Skin of body (tissue), 2 donors: Measurements from ENCODE around the gene SLC7A1. TPM values are rescaled to one million over a fixed set of nuclear protein-coding genes. Genes with fewer than 3 reads are reported as not detected.
"Not testable (repeated sequence)": the region's sequence is repeated elsewhere in the genome, so short reads cannot be mapped to it uniquely, and the experiment has no call there.

ENCODE experiments used
- DNase-seq: peaks from one replicate; lab custom pipeline; 2025; lab: John Stamatoyannopoulos, UW
- total RNA-seq: library from RNA; depleted of rRNA; stranded (reverse); fragments of >200 nt; gene quantifications from one replicate; pipeline ENCODE4 v1.2.3, GENCODE V29; 2014

The SLC7A1 gene
- 19.6 TPM for total RNA-seq

DNA sequence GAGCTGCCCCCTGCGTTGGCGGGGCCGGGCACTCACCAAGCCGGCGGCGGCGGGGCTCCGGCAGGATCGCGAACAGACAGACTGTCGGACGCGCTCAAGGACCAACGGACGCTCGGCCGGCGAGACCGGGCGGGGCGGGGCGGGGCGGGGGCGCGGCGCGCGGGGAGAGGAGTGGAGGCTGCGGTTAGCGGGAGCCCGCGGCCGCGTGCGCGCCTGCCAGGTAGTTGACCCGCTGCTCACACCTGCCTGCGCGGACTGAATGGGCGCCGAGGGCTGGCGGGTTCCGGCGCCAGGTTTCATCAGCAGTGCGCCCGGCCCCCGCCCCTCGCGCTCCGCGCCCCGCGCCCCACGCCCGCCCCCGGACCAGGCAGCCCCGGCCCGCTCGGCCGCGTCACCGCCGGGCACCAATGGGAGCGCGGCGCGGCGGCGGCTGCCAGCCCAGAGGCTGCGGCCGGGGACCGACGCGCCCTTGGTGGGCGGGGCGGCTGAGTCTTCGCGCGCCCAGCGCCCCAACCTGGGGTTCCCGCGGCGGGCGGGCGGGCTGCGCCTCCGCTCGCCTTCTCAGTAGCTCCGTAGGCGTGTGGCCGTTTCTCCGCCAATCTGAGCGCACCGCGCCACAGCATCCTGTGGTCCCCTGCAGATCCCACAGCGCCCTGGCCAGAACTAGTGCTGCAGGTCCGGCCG lies at the start of gene SLC7A1:
Gene SLC7A1 (minus strand): TSS at position 309 of the 684 bp plus-strand sequence. CDS start 59,500 bp downstream, outside the sequence.
- peak; percentile 55 for DNase-seq

DNA sequence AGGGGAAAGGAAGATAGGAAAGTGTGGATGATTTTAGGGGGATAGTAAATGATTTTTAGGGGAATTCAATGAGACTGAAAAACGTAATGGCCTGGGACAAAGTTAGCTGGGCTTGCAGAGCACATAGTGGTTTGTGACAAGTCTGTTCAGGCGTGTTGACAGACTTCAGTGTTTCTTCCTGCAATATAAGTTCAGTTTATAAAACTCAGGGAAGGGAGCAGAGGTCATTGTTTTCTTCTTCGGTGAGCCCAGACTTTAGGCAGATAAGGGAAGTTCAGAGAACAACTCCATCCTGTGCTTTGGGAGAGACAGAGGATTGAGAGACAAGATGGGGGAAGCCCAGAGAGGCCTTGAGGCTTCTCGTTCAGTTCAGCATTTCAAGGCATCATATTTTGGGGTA lies 45.2 kb upstream of the SLC7A1 start:
- DNase-seq, result no peak

DNA sequence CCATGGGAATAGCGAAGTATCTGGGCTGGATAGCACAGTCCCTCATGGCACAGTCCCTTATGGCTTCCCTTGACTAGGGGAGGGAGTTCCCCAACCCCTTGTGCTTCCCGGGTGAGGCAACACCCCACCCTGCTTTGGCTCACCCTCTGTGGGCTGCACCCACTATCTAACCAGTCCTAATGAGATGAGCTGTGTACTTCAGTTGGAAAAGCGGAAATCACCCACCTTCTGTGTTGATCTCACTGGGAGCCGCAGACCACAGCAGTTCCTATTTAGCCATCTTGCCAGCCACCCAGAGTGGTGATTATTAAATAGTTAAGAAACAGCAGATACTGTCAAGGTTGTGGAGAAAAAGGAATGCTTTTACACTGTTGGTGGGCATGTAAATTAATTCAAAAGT lies 41.3 kb upstream of the SLC7A1 start:
- not testable (repeated sequence) for DNase-seq

DNA sequence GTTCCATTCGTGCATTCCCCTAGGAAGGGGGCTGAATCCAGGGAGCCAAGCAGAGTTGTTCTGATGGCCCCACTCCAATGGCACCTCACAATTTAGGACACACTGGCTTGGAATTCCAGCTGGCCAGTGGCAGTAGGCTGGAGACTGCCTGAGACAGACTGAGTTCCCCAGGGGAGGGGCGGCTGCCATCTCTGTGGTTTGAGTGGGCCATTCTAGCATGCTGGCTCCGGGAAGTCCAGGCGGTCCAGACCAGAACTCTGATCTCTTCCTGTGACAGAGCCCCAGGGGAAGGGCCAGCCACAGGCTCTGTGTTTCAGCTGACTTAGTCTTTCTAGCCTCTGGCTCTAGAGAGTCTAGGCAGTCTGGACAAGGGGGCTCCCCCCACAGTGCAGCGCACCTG lies 29.5 kb upstream of the SLC7A1 start:
- DNase-seq, result no peak

DNA sequence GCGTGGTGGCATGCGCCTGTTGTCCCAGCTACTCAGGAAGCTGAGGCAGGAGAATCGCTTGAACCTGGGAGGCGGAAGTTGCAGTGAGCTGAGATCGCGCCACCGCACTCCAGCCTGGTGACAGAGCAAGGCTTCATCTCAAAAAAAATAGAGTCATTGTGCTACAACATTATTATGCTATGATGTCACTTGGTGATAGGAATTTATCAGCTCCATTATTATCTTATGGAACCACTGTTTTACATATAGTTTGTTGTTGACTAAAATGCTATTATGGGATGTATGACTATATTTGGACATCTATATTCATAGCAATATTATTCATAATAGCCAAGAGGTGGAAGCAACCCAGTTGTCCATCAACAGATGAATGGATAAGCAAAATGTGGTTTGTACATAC lies 26.4 kb upstream of the SLC7A1 start:
- DNase-seq, result no peak

DNA sequence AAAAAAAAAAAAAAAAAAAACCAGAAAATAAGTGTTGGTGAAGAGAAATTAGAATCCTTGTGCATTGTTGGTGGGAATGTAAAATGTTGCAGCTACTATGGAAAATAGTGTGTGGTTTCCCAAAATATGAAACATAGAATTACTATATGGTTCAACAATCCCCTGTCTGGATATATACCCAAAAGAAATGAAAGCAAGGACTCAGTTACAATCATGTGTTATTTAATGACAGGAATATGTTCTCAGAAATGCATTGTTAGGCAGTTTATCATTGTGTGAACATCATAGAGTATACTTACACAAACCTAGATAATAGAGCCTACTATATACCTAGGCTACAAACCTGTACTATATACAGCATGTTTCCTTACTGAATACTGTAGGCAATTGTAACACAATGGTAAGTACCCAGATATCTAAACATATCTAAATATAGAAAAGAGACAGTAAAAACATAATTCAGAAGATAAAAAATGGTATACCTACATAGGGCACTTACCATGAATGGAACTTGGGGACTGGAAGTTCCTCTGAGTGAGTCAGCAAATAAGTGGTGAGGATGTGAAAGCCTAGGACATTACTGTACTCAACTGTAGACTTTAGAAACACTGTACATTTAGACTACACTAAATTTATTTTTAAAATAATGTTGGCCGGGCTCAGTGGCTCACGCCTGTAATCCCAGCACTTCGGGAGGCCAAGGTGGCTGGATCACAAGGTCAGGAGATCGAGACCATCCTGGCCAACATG lies 25.7 kb upstream of the SLC7A1 start:
- no peak for DNase-seq

DNA sequence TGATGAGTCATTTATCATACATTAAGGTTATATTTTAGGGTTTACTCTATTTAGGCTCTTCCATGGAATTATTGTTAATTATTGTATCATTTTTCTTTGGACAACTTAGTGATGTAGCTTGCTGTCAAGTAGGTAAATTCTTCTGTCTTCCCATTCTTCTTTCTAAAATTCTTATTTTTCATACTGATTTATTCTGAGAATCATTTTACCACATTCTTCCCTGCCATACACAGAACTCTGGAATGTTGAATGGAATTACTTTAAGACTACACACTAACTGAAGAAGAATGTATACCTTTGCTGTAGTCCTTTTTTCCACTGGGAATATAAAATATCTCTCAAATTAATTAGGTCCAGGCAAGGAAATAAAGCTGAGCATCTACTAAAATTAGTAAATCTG lies 24.5 kb upstream of the SLC7A1 start:
- no peak for DNase-seq

DNA sequence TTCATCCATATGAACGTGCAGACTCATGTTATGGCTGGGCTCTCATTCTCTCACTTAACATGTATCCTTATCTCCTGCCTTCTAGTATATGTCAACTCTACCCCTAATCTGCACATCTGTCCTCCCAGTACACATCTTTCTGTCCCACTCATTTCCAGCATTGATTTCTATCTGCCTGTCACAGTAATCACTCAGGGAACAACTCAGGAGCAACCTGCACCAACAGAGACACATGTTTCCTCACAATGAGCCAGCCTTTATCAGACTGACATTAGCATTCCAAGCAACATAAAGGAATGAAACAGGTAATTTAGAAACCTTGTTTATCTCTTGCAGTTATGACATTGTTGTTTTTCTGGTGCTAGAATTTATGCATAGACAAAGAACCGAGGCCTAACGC lies 17.6 kb upstream of the SLC7A1 start:
- DNase-seq, result no peak

DNA sequence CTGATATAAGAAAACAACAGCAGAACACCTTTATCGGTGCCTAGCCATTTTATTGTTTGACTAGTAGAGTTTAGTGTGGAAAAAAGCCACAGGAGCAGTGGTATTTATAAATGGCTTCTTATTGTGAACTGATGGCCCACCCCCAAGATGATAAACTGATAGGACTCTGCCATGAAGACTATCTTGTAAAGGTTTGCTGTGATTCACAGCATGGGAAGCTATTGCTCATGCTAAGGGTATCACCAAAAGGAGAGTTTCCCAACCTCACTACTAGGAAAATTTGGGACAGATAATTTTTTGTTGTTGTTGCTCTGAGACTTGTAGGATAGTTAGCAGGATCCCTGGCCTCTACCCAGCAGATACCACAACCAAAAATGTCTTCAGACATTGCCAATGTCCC lies 12.0 kb upstream of the SLC7A1 start:
- no peak for DNase-seq

DNA sequence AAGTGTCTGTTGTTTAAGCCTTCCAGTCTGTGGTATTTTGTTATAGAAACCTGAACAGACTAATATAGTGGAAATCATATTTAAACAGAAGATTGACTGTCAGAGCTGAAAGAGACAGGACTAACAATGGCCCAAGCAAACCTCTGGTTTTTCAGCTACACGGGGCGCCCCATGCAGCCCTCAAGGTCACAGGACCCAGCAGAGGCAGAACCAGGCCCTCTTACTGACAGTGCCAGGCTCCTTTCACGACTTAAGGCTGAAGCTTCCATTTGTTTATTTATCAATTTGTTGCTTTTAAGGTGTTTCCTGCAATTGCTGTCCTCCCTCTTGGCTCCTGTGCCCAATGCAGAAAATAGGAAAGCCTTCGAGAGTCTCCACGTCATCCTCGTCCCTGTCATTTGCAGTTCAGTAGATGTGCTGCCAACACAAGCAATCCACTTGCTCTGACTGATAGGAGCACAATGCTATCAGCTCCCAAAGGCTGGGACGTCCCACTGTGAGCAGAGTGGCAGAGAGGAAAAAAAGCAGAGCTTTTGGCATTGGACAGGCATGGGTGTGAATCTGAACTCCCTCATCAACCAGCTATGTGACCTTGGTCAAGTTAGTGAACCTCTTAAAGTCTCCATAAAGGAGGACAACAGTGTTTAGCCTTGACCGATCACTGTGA lies 10.5 kb upstream of the SLC7A1 start:
- DNase-seq, result no peak

DNA sequence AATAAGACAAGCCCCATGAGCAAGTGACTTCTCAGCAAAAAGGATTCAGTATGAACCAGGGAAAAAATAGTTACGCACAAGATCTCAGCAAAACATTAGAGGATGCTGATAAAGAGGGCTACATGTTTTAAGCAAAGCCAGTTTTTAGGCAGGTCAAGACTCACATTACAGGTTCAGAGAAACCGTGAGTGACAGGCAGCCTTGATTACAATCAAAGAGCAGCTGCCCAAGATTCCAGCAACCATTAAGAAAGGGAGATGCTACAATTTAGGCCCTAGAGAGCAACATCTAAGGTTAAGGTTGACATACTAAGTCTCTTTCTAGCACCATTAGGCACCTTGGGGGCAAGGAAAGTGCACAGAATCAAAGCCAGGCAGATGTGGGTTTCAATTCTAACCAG lies 2.8 kb upstream of the SLC7A1 start:
- DNase-seq, result no peak

DNA sequence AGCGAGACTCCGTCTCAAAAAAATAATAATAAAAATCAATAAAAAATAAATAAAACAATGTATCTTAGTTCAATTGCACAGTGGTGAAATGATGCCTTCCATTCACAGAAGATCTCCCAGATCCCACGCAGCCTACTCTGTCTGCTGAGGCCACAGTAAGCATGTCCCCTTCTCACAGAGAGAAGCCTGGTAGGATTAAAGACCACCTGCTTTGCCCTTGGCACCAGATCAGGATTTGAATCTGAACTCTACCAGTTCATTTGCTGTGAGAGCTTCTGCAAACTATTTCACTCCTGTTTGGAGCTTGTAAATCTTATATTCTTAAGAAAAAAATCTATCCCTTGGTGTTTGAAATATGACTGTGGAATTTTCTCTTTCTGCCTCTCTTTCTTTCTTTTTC lies 2.2 kb upstream of the SLC7A1 start:
- DNase-seq, result no peak

DNA sequence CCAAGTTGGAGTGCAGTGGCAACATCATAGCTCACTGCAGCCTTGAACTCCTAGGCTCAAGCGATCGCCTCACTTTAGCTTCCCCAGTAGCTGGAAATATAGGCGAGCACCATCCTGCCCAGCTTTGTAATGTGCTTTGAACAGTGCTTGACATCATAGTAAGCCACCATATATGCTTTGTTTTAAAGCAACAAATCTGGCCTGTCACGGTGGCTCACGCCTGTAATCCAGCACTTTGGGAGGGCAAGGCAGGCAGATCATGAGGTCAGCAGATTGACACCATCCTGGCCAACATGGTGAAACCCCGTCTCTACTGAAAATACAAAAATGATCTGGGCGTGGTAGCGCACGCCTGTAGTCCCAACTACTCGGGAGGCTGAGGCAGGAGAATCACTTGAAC lies 1.8 kb upstream of the SLC7A1 start:
- DNase-seq, result no peak

DNA sequence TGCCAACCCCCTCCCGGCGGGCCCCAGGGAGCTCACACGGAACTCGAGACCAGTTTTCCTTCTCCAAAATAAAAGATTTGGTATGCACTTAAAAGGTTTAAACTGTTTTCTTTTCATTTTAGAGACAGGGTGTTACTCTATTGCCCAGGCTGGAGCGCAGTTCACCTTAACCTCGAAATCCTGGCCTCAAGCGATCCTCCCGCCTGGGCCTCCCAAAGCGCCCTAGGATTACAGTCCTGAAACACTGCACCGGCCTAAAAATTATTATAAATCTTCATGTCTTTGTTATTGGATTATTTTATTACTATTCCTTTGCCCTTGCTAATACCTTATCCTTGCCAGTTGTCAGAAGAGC lies 553 bp upstream of the SLC7A1 start:
- no peak for DNase-seq

DNA sequence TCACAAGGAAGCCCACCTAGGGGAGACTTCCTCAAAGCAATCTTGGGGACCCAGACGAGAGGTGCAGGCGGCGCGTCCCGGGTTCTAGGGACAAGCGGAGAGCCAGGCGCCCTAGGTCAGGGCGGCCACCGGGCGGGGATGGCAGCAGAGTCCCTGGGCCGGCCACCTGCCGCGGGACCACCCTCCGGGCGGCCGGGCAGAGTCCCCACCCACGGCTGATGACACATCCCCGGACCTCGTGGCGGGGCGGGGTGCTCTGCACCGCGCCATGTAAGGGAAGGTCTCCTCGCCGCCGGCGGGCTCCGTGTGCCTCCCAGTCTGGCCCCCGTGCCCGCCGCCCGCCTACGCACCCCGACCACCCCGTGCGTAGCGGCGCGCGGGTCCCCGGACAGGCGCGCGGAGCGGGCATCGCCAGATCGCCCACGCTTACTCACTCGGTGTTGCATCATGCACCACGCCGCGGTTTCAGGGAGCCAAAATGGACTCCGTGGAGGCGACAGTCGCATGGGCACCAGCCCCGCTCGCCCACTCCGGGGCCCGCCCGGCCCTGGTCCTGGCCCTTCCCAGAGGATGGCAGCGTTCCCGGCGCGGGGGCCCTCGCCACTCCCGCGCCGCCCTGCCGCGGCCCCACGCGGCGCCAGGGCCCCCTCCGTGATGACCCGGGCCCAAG lies 643 bp downstream of the SLC7A1 start:
- no peak for DNase-seq

DNA sequence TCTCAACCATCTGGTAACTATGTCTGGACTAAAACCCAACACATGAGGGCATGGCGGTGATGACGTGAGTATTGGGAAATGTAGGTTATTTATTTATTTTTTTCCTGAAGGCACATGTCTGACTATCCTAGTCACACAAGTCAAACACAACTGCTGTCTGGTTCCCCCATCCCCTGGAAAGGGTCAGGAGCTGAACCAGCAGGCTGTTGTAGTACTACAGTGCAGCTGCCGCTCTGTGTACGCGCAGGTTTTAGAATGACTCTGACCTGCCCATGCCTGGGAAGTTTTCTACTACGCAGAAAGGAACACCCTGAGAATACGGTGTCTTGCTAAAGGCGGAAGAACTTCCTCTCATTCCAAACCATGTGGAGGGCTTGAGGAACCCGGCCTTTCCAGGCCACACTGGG lies 1.2 kb downstream of the SLC7A1 start:
- peak; percentile 22 for DNase-seq

DNA sequence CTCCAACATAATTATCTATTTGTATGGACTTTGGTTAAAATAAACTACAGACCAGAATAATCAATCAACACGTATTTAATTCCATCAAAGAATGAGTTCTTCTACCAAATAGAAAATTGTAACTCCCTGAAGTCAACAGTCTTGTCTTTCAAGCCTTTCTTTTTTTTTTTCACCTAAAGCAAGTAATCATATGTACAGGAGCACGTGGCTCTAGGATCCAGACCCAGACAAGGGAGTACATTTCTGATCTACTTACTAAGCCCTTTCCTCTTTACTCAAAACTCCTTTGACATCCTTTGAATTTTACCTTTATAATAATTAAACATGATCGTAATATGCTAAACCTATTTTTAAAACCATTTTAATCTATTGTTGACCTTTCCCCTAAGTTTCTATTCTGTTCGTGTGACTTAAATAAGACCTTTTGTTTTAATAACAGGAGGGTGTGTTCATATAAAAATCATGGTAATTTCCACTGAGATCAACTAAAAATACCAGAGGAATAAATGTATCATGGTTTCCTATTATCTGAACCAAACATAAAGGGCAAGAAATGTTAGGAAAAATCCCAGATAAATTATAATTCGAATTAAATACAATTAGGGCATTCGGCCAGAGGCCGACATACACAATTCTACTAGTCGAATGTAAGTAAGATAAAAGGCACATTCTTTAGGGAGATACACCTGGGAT lies 1.7 kb downstream of the SLC7A1 start:
- no peak for DNase-seq

DNA sequence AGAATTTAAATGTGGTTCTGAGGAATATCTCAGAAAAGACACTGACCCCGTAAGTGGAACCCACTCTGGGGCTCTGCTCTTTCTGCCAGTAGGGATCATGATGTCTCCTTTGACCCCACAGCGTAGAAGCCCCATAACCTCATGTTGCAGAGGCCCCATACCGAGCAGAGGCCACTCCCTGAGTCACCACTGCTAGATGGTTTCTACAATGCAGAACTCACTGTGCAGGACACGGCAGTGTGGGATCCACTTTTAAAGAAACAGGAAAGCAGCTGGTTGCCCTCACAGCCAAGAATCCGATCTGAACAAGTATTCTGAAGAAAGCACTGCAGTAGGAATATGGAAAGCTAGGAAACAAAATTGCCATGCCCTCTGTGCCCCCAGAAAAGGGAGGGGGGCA lies 4.2 kb downstream of the SLC7A1 start:
- no peak for DNase-seq

DNA sequence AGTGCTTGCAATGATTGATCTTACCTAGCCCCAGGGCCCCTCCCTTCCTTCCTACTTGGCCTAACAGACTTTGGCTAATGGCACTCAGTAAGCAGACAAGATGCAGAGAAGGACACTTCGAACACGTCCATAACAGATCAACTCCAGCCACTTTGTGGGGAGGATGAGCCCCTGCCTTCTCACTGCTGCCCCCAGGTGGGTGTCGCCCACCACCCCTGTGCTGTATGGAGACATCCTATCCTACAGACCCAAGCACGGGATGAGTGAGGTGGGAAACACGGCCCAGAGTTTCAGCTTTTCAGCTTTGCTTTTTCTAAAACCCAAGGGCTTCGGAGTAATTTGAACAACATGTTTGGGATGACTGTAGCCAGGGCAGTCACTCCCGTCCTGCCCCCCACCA lies 5.5 kb downstream of the SLC7A1 start:
- no peak for DNase-seq

DNA sequence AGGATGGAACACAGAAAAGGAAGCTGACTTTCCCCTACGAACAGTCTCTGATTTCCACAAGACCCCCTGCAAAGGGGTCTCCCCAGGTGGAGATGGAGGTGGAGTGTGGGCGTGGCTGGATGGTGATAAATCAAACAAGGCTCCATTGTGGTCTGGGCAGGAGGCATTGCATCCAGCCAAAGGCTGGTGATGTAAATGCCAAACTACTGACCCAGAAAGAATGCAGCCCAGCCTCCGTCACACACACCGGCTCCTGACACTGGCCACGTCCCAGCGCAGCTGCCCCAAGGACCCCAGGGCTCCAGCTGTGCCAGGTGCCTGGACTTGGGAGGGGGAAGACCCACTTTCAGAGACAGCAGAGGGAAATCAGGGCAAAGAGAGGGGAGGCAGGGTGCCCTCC lies 6.3 kb downstream of the SLC7A1 start:
- DNase-seq, result no peak

DNA sequence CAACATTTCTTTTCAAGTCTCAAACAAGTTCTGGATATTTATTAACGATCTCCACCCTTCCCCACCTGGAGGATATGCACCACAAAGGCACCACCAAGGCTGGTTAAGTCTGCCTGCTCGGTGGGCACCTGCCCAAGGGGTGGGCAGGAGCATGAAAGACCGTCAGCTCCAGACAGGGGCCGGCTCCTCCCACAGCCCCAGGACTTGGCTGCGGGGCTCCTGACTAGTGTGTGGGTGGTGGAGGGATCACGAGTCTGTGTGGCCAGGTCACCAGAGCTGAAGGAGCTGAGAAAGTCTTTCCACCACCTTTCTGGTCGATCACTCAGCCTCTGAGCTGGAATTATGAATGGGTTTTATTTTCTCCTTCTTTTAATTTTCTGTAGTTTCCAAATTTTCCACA lies 7.8 kb downstream of the SLC7A1 start:
- DNase-seq, result no peak
